T-cell (primary cell): ENCODE measurements around the gene KLK5. TPM values are rescaled to one million over a fixed set of nuclear protein-coding genes. Genes with fewer than 3 reads are reported as not detected.

ENCODE experiments used
- ATAC-seq, 4 experiments: fragments of 200-7000 bp in 3 of 4; fragments of 150-1000 bp in 1 of 4; cut with Tn5 transposase; replicated peaks in 1 of 4; 1 replicate in 3 of 4; 2 replicates in 1 of 4; pipeline ENCODE4 v1.10.0; 2021; ENCODE audit warnings: moderate library complexity in 3 of 4, mild to moderate bottlenecking in 2 of 4, moderate number of reproducible peaks in 1 of 4
- CTCF ChIA-PET, 2 donors: fragments of 300-600 bp; sonication (Branson Sonifier 250); formaldehyde crosslinking; loops; one replicate each; lab custom pipeline; 2022; ENCODE audit warnings: antibody characterized with exemption in 2 of 2; lab: Charles Lee
- POLR2A ChIA-PET, 2 donors: fragments of 300-600 bp; sonication (Branson Sonifier 250); formaldehyde crosslinking; loops; one replicate each; lab custom pipeline; 2022; ENCODE audit warnings: antibody characterized with exemption in 2 of 2; lab: Charles Lee
- DNase-seq, 35 experiments: peaks; one replicate each; pipeline versions ENCODE4 v3.0.0 to v3.0.0-alpha.2; 2013 to 2023
- H3K27ac ChIP-seq: one replicate; pipeline ENCODE4 v1.5.1; 2013; ENCODE audit warnings: low read length
- H3K27me3 ChIP-seq, 2 experiments: replicated peaks in 1 of 2; 1 replicate in 1 of 2; 2 replicates in 1 of 2; pipeline versions ENCODE4 v1.6.1 to v1.7.0; 2013; ENCODE audit warnings: low read length in 1 of 2, mixed read lengths in 1 of 2; ENCODE audit not compliant: control insufficient read depth in 2 of 2, insufficient read depth in 2 of 2; ENCODE audit errors: extremely low read depth in 1 of 2
- H3K36me3 ChIP-seq, 2 donors: 1 replicate in 1 of 2; 2 replicates in 1 of 2; pipeline versions ENCODE4 v1.6.1 to v1.7.0; 2013; ENCODE audit warnings: low read length in 1 of 2; ENCODE audit not compliant: control insufficient read depth in 2 of 2, insufficient read depth in 1 of 2; ENCODE audit errors: extremely low read depth in 1 of 2
- H3K4me1 ChIP-seq, 2 experiments: 1 replicate in 1 of 2; 2 replicates in 1 of 2; pipeline versions ENCODE4 v1.6.1 to v1.7.0; 2013; ENCODE audit warnings: low read length in 2 of 2, mixed read lengths in 1 of 2; ENCODE audit not compliant: insufficient read depth in 2 of 2, control insufficient read depth in 1 of 2; ENCODE audit errors: extremely low read depth in 1 of 2
- H3K4me3 ChIP-seq, 2 donors: 1 replicate in 1 of 2; 2 replicates in 1 of 2; pipeline versions ENCODE4 v1.5.1 to v1.7.0; 2013; ENCODE audit warnings: mild to moderate bottlenecking in 2 of 2, low read length in 1 of 2, moderate library complexity in 1 of 2; ENCODE audit not compliant: control insufficient read depth in 1 of 2; ENCODE audit errors: extremely low read depth in 1 of 2
- H3K9me3 ChIP-seq: 2 replicates; pipeline ENCODE4 v1.7.0; 2013
- H3K27ac Mint-ChIP-seq, 2 donors: one replicate each; pipeline ENCODE4 v1.8.0; 2020 to 2021; ENCODE audit warnings: mild to moderate bottlenecking in 2 of 2, mixed read lengths in 2 of 2
- H3K27me3 Mint-ChIP-seq, 2 donors: one replicate each; pipeline ENCODE4 v1.8.0; 2021 to 2022; ENCODE audit warnings: mixed read lengths in 2 of 2
- H3K36me3 Mint-ChIP-seq: one replicate; pipeline ENCODE4 v1.8.0; 2021; ENCODE audit warnings: mixed read lengths
- H3K4me1 Mint-ChIP-seq, 3 donors: one replicate each; pipeline ENCODE4 v1.8.0; 2020 to 2022; ENCODE audit warnings: mixed read lengths in 3 of 3, mild to moderate bottlenecking in 1 of 3
- H3K4me3 Mint-ChIP-seq, 3 donors: one replicate each; pipeline ENCODE4 v1.8.0; 2020 to 2022; ENCODE audit warnings: mild to moderate bottlenecking in 3 of 3, mixed read lengths in 3 of 3, moderate library complexity in 3 of 3
- H3K9me3 Mint-ChIP-seq, 3 donors: one replicate each; pipeline ENCODE4 v1.8.0; 2020 to 2022; ENCODE audit warnings: mixed read lengths in 3 of 3
- WGBS: methylation state at CpG from one replicate; pipeline ENCODE4 v1.1.5; 2013; ENCODE audit warnings: missing lambda C conversion rate; ENCODE audit not compliant: insufficient coverage; 5-methylcytosine and 5-hydroxymethylcytosine counted together
- total RNA-seq, 35 experiments: library from RNA in 6 of 35; stranded (reverse) in 6 of 35; fragments of 120-200 nt in 1 of 35; gene quantifications; one replicate each; pipeline versions ENCODE4 v1.2.1 to v1.2.4 and lab custom pipeline; 2013 to 2026

The KLK5 gene
- total RNA-seq, 5 donors from 2014 or later (not counting 1 experiment from before 2014, with no cell fraction given): not detected

- Histone ChIP-seq H3K4me3 (no peak within 1 kb of the TSS), H3K9me3 (no peaks in the 10 kb centered on the region), H3K36me3 (no peaks in the 10 kb centered on the region), H3K4me1 (peaks cover 0 to 10% of the 10 kb centered on the region in 2 experiments), H3K27me3 (peaks cover 9 to 70% of the 10 kb centered on the region in 2 experiments), H3K27ac (no peak within 1 kb of the TSS)
- Mint-ChIP-seq H3K4me3 (no peak within 1 kb of the TSS), H3K9me3 (no peaks in the 10 kb centered on the region), H3K4me1 (peaks cover 12% of the 10 kb centered on the region in 3 donors), H3K36me3 (no peaks in the 10 kb centered on the region), H3K27ac (peak within 1 kb of the TSS in 1 of 2 donors; percentile 12), H3K27me3 (peaks cover 41 to 55% of the 10 kb centered on the region in 2 donors)
- WGBS: 57% methylated on average over 9 of the region's 9 CpGs
- POLR2A ChIA-PET: no interaction called here
- DNase-seq: no peak
- CTCF ChIA-PET: interaction anchor here in 1 of 2 donors (0.7 kb wide), 1 partner anchor 16 kb away, joined by 6 read pairs; no protein-coding TSS in a partner anchor
- no peak for ATAC-seq
Observed at GRCh38 chr19:50911206-50912101, 41.4 kb downstream of the KLK5 start, which contains the start of gene KLK4. TSS of gene KLK4 (minus strand) at chr19:50911395. CDS start at chr19:50910738, 657 bp downstream.

DNA sequence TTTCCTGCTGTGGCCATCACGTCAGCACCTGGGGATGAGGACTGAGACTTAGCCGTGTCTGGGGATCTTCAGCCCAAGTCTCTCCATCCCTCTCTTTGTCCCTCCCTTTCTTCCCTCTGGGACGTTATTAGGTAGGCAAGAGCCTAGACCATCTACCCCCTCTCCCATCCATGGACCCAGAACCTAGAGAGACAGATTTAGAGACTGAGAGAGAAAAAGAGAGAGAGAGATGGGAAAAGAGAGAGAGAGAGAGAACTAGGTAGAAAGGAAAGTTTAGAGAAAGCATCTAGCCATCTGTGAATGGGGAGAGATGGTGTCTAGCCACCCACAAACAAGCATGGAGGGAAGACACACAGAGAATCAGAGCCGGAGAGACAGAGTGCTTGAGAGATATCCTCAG lies 42.1 kb downstream of the KLK5 start:
- CTCF ChIA-PET: no interaction called here
- no peak overlapping the region for H3K4me3 ChIP-seq
- peaks cover 9 to 68% of the 10 kb centered on the region in 2 experiments for H3K27me3 ChIP-seq
- Mint-ChIP-seq H3K27ac (no peak overlapping the region), H3K4me1 (peaks cover 12% of the 10 kb centered on the region in 3 donors), H3K27me3 (peaks cover 45 to 57% of the 10 kb centered on the region in 2 donors), H3K4me3 (no peak overlapping the region), H3K9me3 (no peaks in the 10 kb centered on the region), H3K36me3 (no peaks in the 10 kb centered on the region)
- DNase-seq: no peak
- no peaks in the 10 kb centered on the region for H3K9me3 ChIP-seq
- no peak for ATAC-seq
- no CpG with 5 or more reads among the region's 4 CpGs for WGBS
- no peak overlapping the region for H3K27ac ChIP-seq
- peaks cover 0 to 10% of the 10 kb centered on the region in 2 experiments for H3K4me1 ChIP-seq
- no peaks in the 10 kb centered on the region for H3K36me3 ChIP-seq
- POLR2A ChIA-PET: no interaction called here

- H3K27ac Mint-ChIP-seq: no peak overlapping the region
- WGBS: 8% methylated on average over 34 of the region's 36 CpGs
- ChIA-PET POLR2A (no interaction called here), CTCF (no interaction called here)
- DNase-seq (peak in 4 of 35 experiments; percentile 2 to 11 (median 8)), ATAC-seq (peak in 2 of 4 experiments; percentile 20 to 53)
- Histone ChIP-seq H3K27ac (no peak overlapping the region), H3K9me3 (no peaks in the 10 kb centered on the region), H3K27me3 (peaks cover 9 to 64% of the 10 kb centered on the region in 2 experiments), H3K4me3 (no peak overlapping the region), H3K36me3 (no peaks in the 10 kb centered on the region), H3K4me1 (peaks cover 0 to 10% of the 10 kb centered on the region in 2 experiments)
- H3K9me3 Mint-ChIP-seq: no peaks in the 10 kb centered on the region
- H3K4me3 Mint-ChIP-seq: peak overlapping the region; percentile 18 to 59 (median 31)
- peaks cover 12% of the 10 kb centered on the region in 3 donors for H3K4me1 Mint-ChIP-seq
- H3K36me3 Mint-ChIP-seq: no peaks in the 10 kb centered on the region
- peaks cover 47 to 58% of the 10 kb centered on the region in 2 donors for H3K27me3 Mint-ChIP-seq
Observed at GRCh38 chr19:50909240-50910070, 43.4 kb downstream of the KLK5 start.

GRCh38 chr19:50908336-50908735 lies 44.5 kb downstream of the KLK5 start:
- H3K27ac ChIP-seq: no peak overlapping the region
- DNase-seq (no peak), ATAC-seq (no peak)
- H3K27me3 Mint-ChIP-seq: peaks cover 51 to 61% of the 10 kb centered on the region in 2 donors
- H3K9me3 ChIP-seq: no peaks in the 10 kb centered on the region
- WGBS: 77% methylated on average over 24 of the region's 25 CpGs
- H3K27ac Mint-ChIP-seq: no peak overlapping the region
- H3K4me1 Mint-ChIP-seq: peaks cover 12% of the 10 kb centered on the region in 3 donors
- peak overlapping the region in 1 of 3 donors; percentile 59 for H3K4me3 Mint-ChIP-seq
- CTCF ChIA-PET: no interaction called here
- no peaks in the 10 kb centered on the region for H3K36me3 ChIP-seq
- POLR2A ChIA-PET: no interaction called here
- H3K36me3 Mint-ChIP-seq: no peaks in the 10 kb centered on the region
- peaks cover 9 to 64% of the 10 kb centered on the region in 2 experiments for H3K27me3 ChIP-seq
- peaks cover 0 to 10% of the 10 kb centered on the region in 2 experiments for H3K4me1 ChIP-seq
- H3K4me3 ChIP-seq: no peak overlapping the region
- H3K9me3 Mint-ChIP-seq: no peaks in the 10 kb centered on the region

GRCh38 chr19:50906217-50906616 lies 46.6 kb downstream of the KLK5 start:
- Histone ChIP-seq H3K27ac (no peak overlapping the region), H3K36me3 (no peaks in the 10 kb centered on the region), H3K27me3 (peaks cover 7 to 47% of the 10 kb centered on the region in 2 experiments), H3K9me3 (no peaks in the 10 kb centered on the region), H3K4me3 (no peak overlapping the region), H3K4me1 (peaks cover 0 to 10% of the 10 kb centered on the region in 2 experiments)
- 7% methylated on average over 5 of the region's 5 CpGs for WGBS
- Mint-ChIP-seq H3K4me1 (peaks cover 12% of the 10 kb centered on the region in 3 donors), H3K36me3 (no peaks in the 10 kb centered on the region), H3K4me3 (no peak overlapping the region), H3K9me3 (no peaks in the 10 kb centered on the region), H3K27me3 (peaks cover 51 to 55% of the 10 kb centered on the region in 2 donors), H3K27ac (no peak overlapping the region)
- ATAC-seq: no peak
- ChIA-PET CTCF (no interaction called here), POLR2A (no interaction called here)
- DNase-seq: peak in 15 of 35 experiments; percentile 2 to 42 (median 20)

GRCh38 chr19:50902640-50903039 lies 50.2 kb downstream of the KLK5 start:
- Histone ChIP-seq H3K27me3 (peaks cover 2 to 15% of the 10 kb centered on the region in 2 experiments), H3K9me3 (no peaks in the 10 kb centered on the region), H3K4me1 (no peaks in the 10 kb centered on the region), H3K27ac (no peak overlapping the region), H3K36me3 (no peaks in the 10 kb centered on the region), H3K4me3 (no peak overlapping the region)
- Mint-ChIP-seq H3K4me3 (no peak overlapping the region), H3K27me3 (peaks cover 29 to 32% of the 10 kb centered on the region in 2 donors), H3K4me1 (no peaks in the 10 kb centered on the region), H3K27ac (no peak overlapping the region), H3K36me3 (no peaks in the 10 kb centered on the region), H3K9me3 (no peaks in the 10 kb centered on the region)
- ChIA-PET CTCF (no interaction called here), POLR2A (no interaction called here)
- ATAC-seq (no peak), DNase-seq (no peak)
- 100% methylated on average over 1 of the region's 4 CpGs for WGBS
